ENCODE data around the gene ENPP7. TPM values are rescaled to one million over a fixed set of nuclear protein-coding genes. Genes with fewer than 3 reads are reported as not detected.
"Not testable (repeated sequence)": the region's sequence is repeated elsewhere in the genome, so short reads cannot be mapped to it uniquely, and the experiment has no call there.

The ENPP7 gene
- total RNA-seq, 2 experiments from 2014 or later: not detected

- Mint-ChIP-seq H3K4me1 (no peaks in the 10 kb centered on the region), H3K27ac (no peak overlapping the region), H3K36me3 (no peaks in the 10 kb centered on the region), H3K9me3 (no peaks in the 10 kb centered on the region), H3K27me3 (peaks cover 34% of the 10 kb centered on the region), H3K4me3 (no peak overlapping the region)
- no peak for DNase-seq
Measured at GRCh38 chr17:79769570-79770506, 39.1 kb downstream of the ENPP7 start.

- Mint-ChIP-seq H3K27ac (no peak overlapping the region), H3K4me1 (no peaks in the 10 kb centered on the region), H3K9me3 (no peaks in the 10 kb centered on the region), H3K27me3 (peaks cover 47% of the 10 kb centered on the region), H3K4me3 (no peak overlapping the region), H3K36me3 (no peaks in the 10 kb centered on the region)
- no peak for DNase-seq
Measured at GRCh38 chr17:79771276-79771675, 40.5 kb downstream of the ENPP7 start.

GRCh38 chr17:79772726-79773125 lies 42.0 kb downstream of the ENPP7 start:
- H3K27ac Mint-ChIP-seq, H3K36me3 Mint-ChIP-seq, H3K4me3 Mint-ChIP-seq, H3K4me1 Mint-ChIP-seq, H3K9me3 Mint-ChIP-seq, DNase-seq: not testable (repeated sequence)
- peaks cover 60% of the 10 kb centered on the region for H3K27me3 Mint-ChIP-seq

DNA sequence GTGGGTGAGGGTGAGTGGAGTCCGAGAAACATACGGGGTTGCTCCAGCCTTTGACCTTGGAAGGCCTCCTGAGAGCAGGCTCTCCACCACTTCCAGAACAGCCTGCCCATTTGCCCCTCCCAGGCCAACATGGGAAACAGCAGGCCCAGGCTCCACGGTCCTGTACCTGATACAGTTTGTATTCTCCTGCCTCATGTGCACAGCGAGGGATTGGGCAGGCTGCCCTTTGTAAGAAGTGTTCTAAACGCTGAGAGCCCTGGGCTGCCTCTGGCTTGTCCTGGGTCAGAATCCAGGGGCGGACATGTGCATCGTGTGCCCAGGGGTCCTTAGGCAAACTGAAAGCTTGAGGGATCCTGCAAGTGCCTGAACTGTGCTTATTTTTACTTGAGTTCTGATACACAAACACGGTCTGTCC lies 43.8 kb downstream of the ENPP7 start:
- Mint-ChIP-seq H3K4me3 (no peak overlapping the region), H3K27me3 (peaks cover 67% of the 10 kb centered on the region), H3K9me3 (no peaks in the 10 kb centered on the region), H3K36me3 (no peaks in the 10 kb centered on the region), H3K4me1 (peaks cover 8% of the 10 kb centered on the region), H3K27ac (no peak overlapping the region)
- no peak for DNase-seq

GRCh38 chr17:79775632-79776031 lies 44.9 kb downstream of the ENPP7 start:
- H3K27me3 Mint-ChIP-seq: peaks cover 73% of the 10 kb centered on the region
- H3K36me3 Mint-ChIP-seq: no peaks in the 10 kb centered on the region
- H3K4me1 Mint-ChIP-seq: peaks cover 12% of the 10 kb centered on the region
- H3K9me3 Mint-ChIP-seq: no peaks in the 10 kb centered on the region
- DNase-seq: no peak
- H3K27ac Mint-ChIP-seq: no peak overlapping the region
- no peak overlapping the region for H3K4me3 Mint-ChIP-seq

DNA sequence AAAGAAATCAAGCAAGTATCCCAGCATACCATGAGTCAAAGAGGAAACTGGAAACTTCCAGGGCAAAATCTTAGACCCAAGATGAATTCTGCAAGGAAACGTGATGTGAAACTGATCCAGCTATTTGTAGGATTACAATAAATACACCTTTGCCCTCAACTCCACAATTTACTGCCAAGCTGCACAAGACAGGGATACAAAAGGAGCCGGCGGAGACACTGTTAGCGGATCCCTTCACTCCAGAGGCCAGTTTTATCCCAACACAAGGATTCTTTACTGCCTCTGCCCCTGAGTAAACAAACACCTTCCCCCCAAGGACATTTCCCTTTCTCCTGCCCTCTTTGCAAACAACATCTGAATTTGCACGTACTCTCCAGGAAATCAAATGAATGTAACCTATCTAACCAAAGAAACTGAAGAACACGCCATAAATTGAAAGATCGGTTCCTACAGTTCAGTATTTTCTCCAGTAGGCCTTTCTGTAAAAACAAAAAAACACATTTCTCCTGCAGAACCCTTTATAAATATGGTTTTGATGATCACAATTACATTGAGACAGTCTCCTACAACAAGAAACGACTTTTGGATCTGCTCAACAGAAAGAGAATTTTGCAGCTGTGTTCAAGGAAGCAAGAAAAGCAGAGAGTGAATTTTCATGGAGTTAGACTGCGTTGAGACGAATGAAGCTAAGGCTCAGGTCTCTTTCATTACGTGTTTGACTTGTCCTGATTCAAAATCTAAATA lies 45.8 kb downstream of the ENPP7 start:
- no peaks in the 10 kb centered on the region for H3K9me3 Mint-ChIP-seq
- H3K4me1 Mint-ChIP-seq: peaks cover 19% of the 10 kb centered on the region
- no peak for DNase-seq
- no peaks in the 10 kb centered on the region for H3K36me3 Mint-ChIP-seq
- H3K27me3 Mint-ChIP-seq: peaks cover 82% of the 10 kb centered on the region
- H3K4me3 Mint-ChIP-seq: no peak overlapping the region
- H3K27ac Mint-ChIP-seq: no peak overlapping the region

DNA sequence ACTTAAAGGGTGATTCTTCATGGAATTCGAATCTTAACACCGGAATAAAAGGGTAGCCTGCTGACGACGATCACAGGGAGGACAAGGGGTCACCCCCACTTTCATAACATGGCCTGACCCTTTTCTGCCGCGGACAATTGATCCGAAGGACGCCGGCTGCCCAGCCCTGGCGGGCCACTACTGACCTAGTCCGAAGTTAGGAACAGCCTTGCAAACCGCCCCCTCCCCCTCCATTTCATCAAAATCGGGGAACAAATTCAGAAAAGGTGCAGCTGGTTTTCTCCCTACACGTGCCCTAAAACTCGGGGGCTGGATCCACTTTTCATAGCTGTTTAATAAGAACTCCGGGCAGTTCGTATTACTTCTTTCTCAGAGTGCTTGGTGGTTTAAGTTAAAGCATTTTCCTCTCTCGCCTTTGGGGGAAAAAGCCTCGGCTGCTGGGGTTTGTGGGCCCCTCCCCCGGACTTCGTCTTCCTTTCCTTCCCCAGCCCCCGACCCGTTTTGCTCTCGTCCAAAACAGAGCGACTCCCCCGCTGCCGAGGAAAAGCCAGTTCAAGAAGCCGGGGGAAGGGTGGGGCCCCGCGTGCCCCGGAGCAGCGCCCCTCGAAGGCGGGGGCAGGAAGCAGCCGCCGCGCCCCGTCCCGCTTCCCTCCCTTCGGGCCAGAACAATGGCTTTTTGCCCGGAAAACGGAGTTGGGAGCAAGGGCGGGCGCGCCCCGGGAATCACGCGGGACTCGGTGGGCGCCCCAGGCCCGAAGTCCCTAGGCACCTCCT lies 46.6 kb downstream of the ENPP7 start:
- DNase-seq: peak; percentile 50
- H3K27ac Mint-ChIP-seq: no peak overlapping the region
- peak overlapping the region; percentile 67 for H3K4me3 Mint-ChIP-seq
- H3K4me1 Mint-ChIP-seq: peaks cover 24% of the 10 kb centered on the region
- H3K27me3 Mint-ChIP-seq: peaks cover 83% of the 10 kb centered on the region
- H3K9me3 Mint-ChIP-seq: no peaks in the 10 kb centered on the region
- H3K36me3 Mint-ChIP-seq: no peaks in the 10 kb centered on the region

GRCh38 chr17:79777894-79778503 lies 47.3 kb downstream of the ENPP7 start, which contains the start of gene CBX2:
Gene CBX2, plus strand, starts transcription at chr17:79778148. Its CDS starts 88 bp downstream, at chr17:79778236.
- DNase-seq: peak; percentile 90
- Mint-ChIP-seq H3K4me3 (peak within 1 kb of the TSS; percentile 87), H3K4me1 (peaks cover 24% of the 10 kb centered on the region), H3K27me3 (peaks cover 86% of the 10 kb centered on the region), H3K36me3 (no peaks in the 10 kb centered on the region), H3K9me3 (no peaks in the 10 kb centered on the region), H3K27ac (peak within 1 kb of the TSS; percentile 65)

GRCh38 chr17:79778504-79779083 lies 47.9 kb downstream of the ENPP7 start:
- Mint-ChIP-seq H3K27me3 (peaks cover 84% of the 10 kb centered on the region), H3K27ac (peak overlapping the region; percentile 65), H3K4me1 (peaks cover 24% of the 10 kb centered on the region), H3K9me3 (no peaks in the 10 kb centered on the region), H3K36me3 (no peaks in the 10 kb centered on the region), H3K4me3 (peak overlapping the region; percentile 87)
- no peak for DNase-seq

GRCh38 chr17:79779084-79779529 lies 48.4 kb downstream of the ENPP7 start:
- H3K4me1 Mint-ChIP-seq: peaks cover 24% of the 10 kb centered on the region
- DNase-seq: no peak
- no peaks in the 10 kb centered on the region for H3K9me3 Mint-ChIP-seq
- H3K4me3 Mint-ChIP-seq: peak overlapping the region; percentile 87
- H3K27me3 Mint-ChIP-seq: peaks cover 81% of the 10 kb centered on the region
- no peaks in the 10 kb centered on the region for H3K36me3 Mint-ChIP-seq
- peak overlapping the region; percentile 65 for H3K27ac Mint-ChIP-seq

DNA sequence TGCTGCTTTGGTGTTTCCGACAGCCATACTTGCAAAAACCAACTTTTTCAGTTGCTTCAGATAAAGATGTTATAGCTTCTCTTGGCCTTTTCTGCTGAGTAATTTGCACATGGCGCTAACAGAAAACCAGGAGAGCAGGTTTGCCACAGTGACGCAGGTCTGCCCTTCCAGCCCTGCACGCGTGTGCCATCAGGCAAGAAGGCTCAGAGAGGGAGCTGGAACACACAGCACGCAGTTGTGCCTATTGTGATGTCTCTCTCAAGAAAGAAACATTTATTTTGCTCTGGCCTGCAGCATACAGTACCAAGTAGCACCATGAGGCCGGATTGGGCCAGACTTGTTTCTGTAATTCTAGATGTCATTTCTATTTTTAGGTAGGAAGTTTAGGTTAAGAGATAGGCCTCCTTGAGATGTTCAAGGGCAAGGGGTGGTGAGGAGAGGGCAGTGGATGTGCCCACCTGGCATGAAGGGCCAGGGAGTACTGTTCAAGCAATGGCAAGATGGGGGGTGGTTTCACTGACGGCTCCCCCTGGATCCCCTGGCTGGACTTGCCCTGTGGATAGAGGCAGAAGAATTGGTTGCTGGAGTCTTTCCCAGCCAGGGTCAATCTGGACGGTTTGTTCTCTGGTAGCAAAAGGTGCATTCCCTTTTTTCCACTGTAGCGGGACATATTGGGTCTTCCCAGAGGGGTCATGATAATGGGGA lies 49.1 kb downstream of the ENPP7 start:
- no peak overlapping the region for H3K27ac Mint-ChIP-seq
- H3K4me3 Mint-ChIP-seq: no peak overlapping the region
- H3K4me1 Mint-ChIP-seq: peaks cover 24% of the 10 kb centered on the region
- no peak for DNase-seq
- peaks cover 74% of the 10 kb centered on the region for H3K27me3 Mint-ChIP-seq
- H3K9me3 Mint-ChIP-seq: no peaks in the 10 kb centered on the region
- no peaks in the 10 kb centered on the region for H3K36me3 Mint-ChIP-seq

GRCh38 chr17:79781012-79781650 lies 50.4 kb downstream of the ENPP7 start:
- Mint-ChIP-seq H3K36me3 (no peaks in the 10 kb centered on the region), H3K4me1 (peaks cover 24% of the 10 kb centered on the region), H3K4me3 (no peak overlapping the region), H3K9me3 (no peaks in the 10 kb centered on the region), H3K27me3 (peaks cover 68% of the 10 kb centered on the region), H3K27ac (no peak overlapping the region)
- DNase-seq: no peak
